DMS79 treated with DMSO at 0.1 percent for 48 hours (cell line): ENCODE data around the gene IZUMO4.
"Not testable (repeated sequence)": the region's sequence is repeated elsewhere in the genome, so short reads cannot be mapped to it uniquely, and the experiment has no call there.

Experiments used
- DNase-seq: peaks from one replicate; lab custom pipeline; 2025; lab: John Stamatoyannopoulos, UW

The IZUMO4 gene

GRCh38 chr19:2081873-2082810, 14.6 kb upstream of the IZUMO4 start:
- no peak for DNase-seq

GRCh38 chr19:2083174-2083854, 13.4 kb upstream of the IZUMO4 start:
- no peak for DNase-seq

- DNase-seq = no peak
Measured at GRCh38 chr19:2084993-2085720, 11.6 kb upstream of the IZUMO4 start.

- not testable (repeated sequence) for DNase-seq
Measured at GRCh38 chr19:2086695-2087620, 9.8 kb upstream of the IZUMO4 start.

- no peak for DNase-seq
Measured at GRCh38 chr19:2087621-2088100, 9.1 kb upstream of the IZUMO4 start.

GRCh38 chr19:2089001-2089711, 7.6 kb upstream of the IZUMO4 start:
- no peak for DNase-seq

GRCh38 chr19:2089727-2090053, 7.0 kb upstream of the IZUMO4 start:
- DNase-seq = no peak

GRCh38 chr19:2091926-2092525, 4.7 kb upstream of the IZUMO4 start:
- DNase-seq = not testable (repeated sequence)

- peak; percentile 91 for DNase-seq
Measured at GRCh38 chr19:2096034-2096479, 658 bp upstream of the IZUMO4 start, which contains the start of gene MOB3A. Gene MOB3A (minus strand): TSS chr19:2096326. CDS start chr19:2078560, 17,766 bp downstream.

- DNase-seq = peak; percentile 11
Measured at GRCh38 chr19:2097203-2097885, 629 bp downstream of the IZUMO4 start.

- DNase-seq = no peak
Measured at GRCh38 chr19:2097886-2098327, 1.2 kb downstream of the IZUMO4 start.

GRCh38 chr19:2099054-2099501, 2.4 kb downstream of the IZUMO4 start:
- DNase-seq = no peak

- DNase-seq = no peak
Measured at GRCh38 chr19:2099937-2100718, 3.4 kb downstream of the IZUMO4 start.

GRCh38 chr19:2100719-2101061, 4.0 kb downstream of the IZUMO4 start:
- DNase-seq = no peak

- DNase-seq = no peak
Measured at GRCh38 chr19:2101417-2102335, 5.0 kb downstream of the IZUMO4 start.

GRCh38 chr19:2103045-2103707, 6.5 kb downstream of the IZUMO4 start:
- no peak for DNase-seq
